KOPT-K1 (cell line): Measurements from ENCODE around the gene EEIG2.

Experiments
- H3K27ac ChIP-seq: fragments of 200-600 bp; sonication (generic); 2 replicates; pipeline ENCODE4 v1.5.1; 2016; ENCODE audit warnings: antibody characterized with exemption, mild to moderate bottlenecking, low read depth, low read length; ENCODE audit not compliant: poor library complexity, severe bottlenecking
- H3K36me3 ChIP-seq: fragments of 200-600 bp; sonication (generic); 2 replicates; pipeline ENCODE4 v1.5.1; 2017; ENCODE audit warnings: antibody characterized with exemption, mild to moderate bottlenecking, low read length, moderate library complexity; ENCODE audit not compliant: insufficient read depth
- H3K9me3 ChIP-seq: fragments of 200-600 bp; sonication (generic); 2 replicates; pipeline ENCODE4 v1.5.1; 2017; ENCODE audit warnings: antibody characterized with exemption, low read length, mild to moderate bottlenecking; ENCODE audit not compliant: insufficient read depth, poor library complexity, severe bottlenecking

Gene EEIG2

DNA sequence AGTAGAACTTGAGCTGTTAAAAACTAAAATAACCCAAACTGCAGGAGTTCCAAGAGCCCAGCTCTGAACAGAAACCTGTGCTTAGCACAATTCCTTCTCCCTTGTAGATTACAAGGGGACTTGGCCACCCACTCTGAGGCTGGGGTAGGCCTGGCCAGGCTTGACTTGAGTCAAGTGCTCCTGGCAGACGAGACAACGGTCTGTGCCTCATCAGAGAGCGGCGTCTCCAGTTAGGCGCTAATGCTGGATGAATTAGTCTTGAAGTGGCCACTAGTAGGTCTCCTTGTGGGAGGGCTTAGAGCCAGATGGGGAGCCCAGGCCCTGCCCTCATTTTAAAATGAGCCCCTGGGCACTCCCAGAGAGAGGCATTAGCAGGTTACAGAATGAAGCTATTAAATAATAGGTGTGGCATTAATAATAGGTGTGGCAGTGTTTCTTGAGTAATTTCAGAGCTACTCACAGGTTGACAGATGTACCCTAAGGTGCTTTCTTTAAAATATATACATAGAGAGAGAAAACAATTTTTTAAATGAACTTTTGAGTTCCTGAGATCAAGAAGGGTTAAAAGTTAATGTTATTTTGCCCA, 1.1 kb downstream of the EEIG2 start:
- Histone ChIP-seq H3K36me3 (no peaks in the 10 kb centered on the region), H3K27ac (peak overlapping the region; percentile 74), H3K9me3 (no peaks in the 10 kb centered on the region)

DNA sequence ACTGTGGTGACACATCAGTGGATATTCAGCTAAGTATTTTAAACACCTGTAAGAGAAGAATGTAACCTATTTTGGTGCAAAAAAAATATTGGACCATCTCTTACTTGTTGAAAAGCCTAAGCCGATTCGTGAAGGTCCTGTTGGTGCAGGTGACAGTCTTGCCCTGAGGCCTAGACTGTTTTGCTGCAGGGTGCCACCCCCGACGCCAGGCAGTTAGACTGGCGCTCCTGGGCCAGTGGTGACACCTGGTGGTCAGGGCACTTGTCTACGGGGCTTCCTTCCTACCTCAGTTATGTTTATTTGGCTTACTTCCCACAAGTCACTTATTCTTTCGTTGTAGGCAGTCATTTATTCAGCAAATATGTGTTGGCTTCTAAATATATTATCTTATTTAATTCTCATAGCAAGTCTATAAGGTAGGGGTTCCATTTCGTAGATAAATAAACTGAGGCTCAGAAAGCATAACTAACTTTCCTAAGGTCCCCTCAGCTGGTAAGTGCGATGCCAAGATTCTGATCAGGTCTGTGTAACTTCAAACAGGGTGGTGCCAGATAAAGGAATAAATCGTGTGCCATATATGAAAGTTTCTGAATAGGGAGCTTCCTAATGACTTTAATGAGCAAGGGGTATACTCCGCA, 1.9 kb downstream of the EEIG2 start:
- Histone ChIP-seq H3K27ac (peak overlapping the region; percentile 74), H3K9me3 (no peaks in the 10 kb centered on the region), H3K36me3 (no peaks in the 10 kb centered on the region)

DNA sequence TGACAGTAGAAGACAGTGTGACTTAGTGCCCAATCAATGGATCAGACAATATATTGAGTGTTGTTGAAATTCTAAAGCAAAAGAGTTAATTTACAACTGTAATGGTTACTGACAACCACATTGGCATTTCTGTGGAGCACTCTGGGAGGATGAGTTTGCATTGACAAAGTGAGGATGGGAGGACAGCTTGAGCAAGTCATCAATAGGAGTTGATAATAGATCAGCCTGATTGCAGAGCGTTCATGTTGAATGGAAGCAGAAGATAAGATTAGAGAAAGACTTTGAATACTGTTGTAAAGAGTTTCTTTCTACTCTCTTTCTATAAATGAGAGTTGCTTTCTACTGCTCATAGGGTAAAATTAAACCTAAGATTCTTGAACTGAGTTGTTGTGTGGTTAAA, 3.9 kb downstream of the EEIG2 start:
- no peak overlapping the region for H3K27ac ChIP-seq
- no peaks in the 10 kb centered on the region for H3K9me3 ChIP-seq
- H3K36me3 ChIP-seq, result no peaks in the 10 kb centered on the region

GRCh38 chr1:108565081-108565480, 5.2 kb downstream of the EEIG2 start:
- Histone ChIP-seq H3K9me3 (no peaks in the 10 kb centered on the region), H3K36me3 (no peaks in the 10 kb centered on the region), H3K27ac (no peak overlapping the region)

DNA sequence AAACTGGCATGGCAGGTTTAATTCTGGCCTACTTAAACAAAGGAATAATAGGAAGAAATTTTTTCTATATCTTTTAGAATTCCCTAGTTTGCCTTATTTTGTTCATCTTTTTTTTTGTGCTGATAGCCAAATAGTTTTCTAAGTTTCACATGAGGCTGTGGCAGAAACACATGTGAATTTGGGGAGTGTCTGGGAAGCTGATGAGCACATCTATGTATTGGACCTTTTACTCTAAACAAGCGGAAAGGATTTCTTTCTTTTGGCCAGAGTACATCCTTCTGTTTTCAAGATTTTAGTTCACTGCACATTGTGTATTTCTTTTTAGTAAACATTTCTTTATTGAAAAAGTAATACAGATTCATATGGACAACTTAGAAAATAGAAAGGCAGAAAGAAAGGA, 5.6 kb downstream of the EEIG2 start:
- Histone ChIP-seq H3K9me3 (no peaks in the 10 kb centered on the region), H3K27ac (no peak overlapping the region), H3K36me3 (no peaks in the 10 kb centered on the region)

DNA sequence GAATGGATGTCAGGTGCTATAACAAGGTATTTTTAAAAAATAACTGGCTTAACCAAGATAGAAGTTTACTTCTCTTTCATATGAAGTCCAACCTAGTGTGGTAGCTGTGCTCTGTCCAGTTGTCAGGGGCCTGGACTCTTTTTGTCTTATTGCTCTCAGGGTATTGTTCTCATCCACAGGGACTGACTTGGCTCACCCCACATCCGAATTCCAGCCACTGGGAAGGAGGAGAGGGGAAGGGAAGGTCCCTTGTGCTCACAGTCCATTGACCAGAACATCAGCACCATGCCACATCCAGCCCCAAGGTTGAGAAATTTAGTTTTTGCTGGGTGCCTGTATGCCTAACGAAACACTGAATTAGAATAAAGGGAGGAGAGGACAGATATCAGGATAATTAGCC, 8.7 kb downstream of the EEIG2 start:
- Histone ChIP-seq H3K9me3 (no peaks in the 10 kb centered on the region), H3K36me3 (no peaks in the 10 kb centered on the region), H3K27ac (no peak overlapping the region)

GRCh38 chr1:108569097-108569728, 9.3 kb downstream of the EEIG2 start:
- Histone ChIP-seq H3K9me3 (no peaks in the 10 kb centered on the region), H3K27ac (no peak overlapping the region), H3K36me3 (no peaks in the 10 kb centered on the region)

DNA sequence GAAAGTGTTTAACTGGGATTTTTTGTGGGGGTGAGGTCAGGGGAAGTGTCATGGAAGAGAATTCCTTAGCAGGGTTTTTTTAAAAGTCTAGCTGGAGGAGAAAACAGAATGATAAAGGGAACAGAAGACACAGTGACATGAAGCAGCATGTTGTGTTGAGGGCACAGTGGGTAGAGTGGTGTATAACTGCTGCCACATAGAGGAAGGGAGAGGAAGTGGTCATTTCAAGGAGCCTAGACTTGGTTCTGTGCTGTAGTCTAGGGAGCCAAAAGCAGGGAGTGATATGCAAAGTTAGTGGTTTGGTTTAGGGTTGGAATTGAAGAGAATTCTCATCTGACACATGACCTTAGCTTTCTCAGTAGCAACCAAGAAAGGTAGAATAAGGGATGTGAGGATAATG, 10.2 kb downstream of the EEIG2 start:
- Histone ChIP-seq H3K36me3 (no peaks in the 10 kb centered on the region), H3K9me3 (no peaks in the 10 kb centered on the region), H3K27ac (no peak overlapping the region)

DNA sequence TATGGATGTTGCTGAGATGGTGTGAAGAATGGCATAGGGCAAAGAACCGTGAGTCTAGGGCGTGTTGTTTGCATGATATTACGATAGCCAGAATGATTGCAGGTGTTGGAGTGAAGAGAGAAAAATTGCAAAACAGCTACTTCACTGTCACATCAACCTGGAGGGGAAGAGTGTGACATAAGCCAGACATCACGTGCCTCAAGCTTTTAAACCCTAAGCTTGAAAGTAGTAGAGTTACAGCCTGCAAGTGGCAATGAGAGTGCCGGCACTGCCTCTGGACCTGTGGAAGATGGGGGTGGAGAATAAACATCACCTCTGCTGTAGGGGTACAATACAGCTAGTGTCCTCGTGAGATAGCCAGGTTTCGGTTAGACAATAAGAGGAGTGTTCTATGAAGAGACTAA, 11.1 kb downstream of the EEIG2 start:
- Histone ChIP-seq H3K27ac (no peak overlapping the region), H3K36me3 (no peaks in the 10 kb centered on the region), H3K9me3 (no peaks in the 10 kb centered on the region)

DNA sequence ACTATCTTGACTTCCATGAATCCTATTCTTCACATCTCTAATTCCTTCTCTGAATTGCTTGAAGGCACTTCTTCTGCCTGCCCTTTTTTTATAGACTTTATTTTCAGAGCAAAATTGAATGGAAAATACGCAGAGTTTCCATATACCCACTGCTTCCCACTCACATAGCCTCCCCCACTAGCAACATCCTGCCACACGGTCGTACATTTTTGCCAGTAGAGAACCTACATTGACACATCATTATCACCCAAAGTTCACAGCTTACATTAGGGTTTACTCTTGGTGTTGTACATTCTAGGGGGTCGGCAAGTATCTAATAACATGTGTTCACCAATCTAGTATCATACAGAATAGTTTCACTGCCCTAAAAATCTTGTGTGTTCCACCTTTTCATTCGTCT, 12.3 kb downstream of the EEIG2 start:
- Histone ChIP-seq H3K9me3 (no peaks in the 10 kb centered on the region), H3K27ac (no peak overlapping the region), H3K36me3 (no peaks in the 10 kb centered on the region)

DNA sequence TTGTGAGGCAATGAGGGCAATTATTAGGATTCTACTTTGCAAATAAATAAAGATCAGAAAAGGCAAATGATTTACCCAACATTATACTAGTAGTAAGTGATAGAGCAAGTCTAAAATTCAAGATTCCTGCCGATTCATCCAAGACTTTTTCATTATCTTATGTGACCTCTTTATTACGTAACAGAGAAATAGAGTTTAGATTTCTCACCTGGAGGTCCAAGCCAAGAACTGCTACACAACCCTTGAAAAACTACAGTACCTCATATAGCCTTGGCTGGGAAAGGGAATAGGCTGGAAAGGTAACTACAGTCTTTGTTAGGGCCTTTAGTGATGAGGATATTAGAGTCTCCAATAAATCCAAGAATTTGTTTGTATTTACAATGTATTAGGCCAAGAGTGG, 13.3 kb downstream of the EEIG2 start:
- Histone ChIP-seq H3K36me3 (no peaks in the 10 kb centered on the region), H3K9me3 (no peaks in the 10 kb centered on the region), H3K27ac (no peak overlapping the region)

- no peaks in the 10 kb centered on the region for H3K36me3 ChIP-seq
- no peak overlapping the region for H3K27ac ChIP-seq
- H3K9me3 ChIP-seq, result no peaks in the 10 kb centered on the region
Observed at GRCh38 chr1:108574008-108574407, 14.1 kb downstream of the EEIG2 start.

GRCh38 chr1:108575375-108575774, 15.5 kb downstream of the EEIG2 start:
- Histone ChIP-seq H3K36me3 (no peaks in the 10 kb centered on the region), H3K27ac (no peak overlapping the region), H3K9me3 (peaks cover 11% of the 10 kb centered on the region)

DNA sequence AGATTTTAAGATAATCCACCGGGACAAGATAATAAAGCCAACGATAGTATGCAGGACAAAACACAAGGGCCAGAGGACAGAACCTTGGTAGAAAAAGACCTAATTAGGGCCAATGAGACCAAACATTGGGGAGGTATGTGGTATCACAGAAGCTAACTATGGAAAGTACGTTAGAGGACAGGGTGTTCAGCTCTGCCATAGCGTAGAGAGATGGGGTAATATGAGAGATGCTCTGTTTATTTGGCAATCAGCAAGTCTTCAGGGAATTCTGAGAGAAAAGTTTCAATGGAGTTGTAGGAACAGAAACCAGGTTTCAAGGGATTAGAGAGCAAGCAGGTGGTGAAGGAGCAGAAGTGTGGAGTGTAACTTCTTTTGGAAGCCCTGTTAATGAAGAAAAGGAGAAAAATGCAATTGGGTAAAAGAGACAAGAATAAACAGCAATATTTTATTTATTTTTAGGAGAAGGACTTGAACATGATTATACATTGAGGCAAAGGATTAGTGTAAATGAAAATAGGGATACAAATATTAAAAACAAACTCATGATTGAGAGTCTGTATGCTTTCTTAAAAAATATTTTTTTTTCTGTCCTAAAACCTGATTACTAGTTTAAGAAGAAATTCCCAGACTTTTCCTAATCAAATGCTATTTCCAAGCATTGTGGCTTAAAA, 24.0 kb downstream of the EEIG2 start:
- Histone ChIP-seq H3K27ac (no peak overlapping the region), H3K9me3 (peaks cover 21% of the 10 kb centered on the region), H3K36me3 (no peaks in the 10 kb centered on the region)

- Histone ChIP-seq H3K9me3 (peaks cover 19% of the 10 kb centered on the region), H3K27ac (no peak overlapping the region), H3K36me3 (no peaks in the 10 kb centered on the region)
Observed at GRCh38 chr1:108584428-108584856, 24.5 kb downstream of the EEIG2 start.
